ENCODE results near the gene ELFN1. TPM values are rescaled to one million over a fixed set of nuclear protein-coding genes. Genes with fewer than 3 reads are reported as not detected.

Gene ELFN1
- total and polyA plus RNA-seq, 7 experiments from 2014 or later = 0.19 TPM; not detected in 6

- Mint-ChIP-seq H3K4me3 (no peak overlapping the region), H3K27me3 (peaks cover 11 to 32% (median 25%) of the 10 kb centered on the region in 5 donors), H3K4me1 (peaks cover 0 to 2% (median 0%) of the 10 kb centered on the region in 7 donors), H3K27ac (no peak overlapping the region), H3K9me3 (peaks cover 3 to 28% (median 11%) of the 10 kb centered on the region in 11 donors), H3K36me3 (peaks cover 0 to 12% (median 7%) of the 10 kb centered on the region in 5 donors)
- ChIA-PET POLR2A (no interaction called here), CTCF (no interaction called here)
- no peaks in the 10 kb centered on the region for H3K9me3 ChIP-seq (ENCODE audit: control insufficient read depth in 2 of 3, low read length in 3 of 3)
- no peak overlapping the region for H3K4me3 ChIP-seq (ENCODE audit: low read length)
- no peaks in the 10 kb centered on the region for H3K36me3 ChIP-seq (ENCODE audit: control insufficient read depth in 2 of 3, insufficient read depth in 3 of 3, low read length in 3 of 3)
- H3K27ac ChIP-seq (ENCODE audit: low read depth, low read length) = no peak overlapping the region
- peaks cover 0 to 2% of the 10 kb centered on the region in 2 donors for H3K27me3 ChIP-seq (ENCODE audit: control insufficient read depth in 2 of 2, insufficient read depth in 2 of 2, low read length in 2 of 2)
- H3K4me1 ChIP-seq (ENCODE audit: control insufficient read depth in 2 of 2, insufficient read depth in 2 of 2, low read length in 2 of 2) = no peaks in the 10 kb centered on the region
- DNase-seq (no peak), ATAC-seq (no peak)
- intact Hi-C loops (cut with micrococcal nuclease) = no loop called here
Measured at GRCh38 chr7:1691096-1691495, 21.0 kb downstream of the ELFN1 start.

GRCh38 chr7:1691601-1692514 lies 21.8 kb downstream of the ELFN1 start:
- intact Hi-C loops (cut with micrococcal nuclease) = no loop called here
- ATAC-seq = no peak

GRCh38 chr7:1692515-1693418 lies 22.7 kb downstream of the ELFN1 start:
- Mint-ChIP-seq H3K27ac (no peak overlapping the region), H3K9me3 (peaks cover 0 to 12% (median 5%) of the 10 kb centered on the region in 11 donors), H3K27me3 (peaks cover 5 to 27% (median 23%) of the 10 kb centered on the region in 5 donors), H3K4me3 (no peak overlapping the region), H3K4me1 (peaks cover 0 to 5% (median under 1%) of the 10 kb centered on the region in 7 donors), H3K36me3 (peaks cover 0 to 12% (median 0%) of the 10 kb centered on the region in 5 donors)
- DNase-seq (no peak), ATAC-seq (no peak)
- intact Hi-C loops (cut with micrococcal nuclease) = no loop called here
- no peak overlapping the region for H3K4me3 ChIP-seq (ENCODE audit: low read length)
- no peaks in the 10 kb centered on the region for H3K36me3 ChIP-seq (ENCODE audit: control insufficient read depth in 2 of 3, insufficient read depth in 3 of 3, low read length in 3 of 3)
- ChIA-PET CTCF (no interaction called here), POLR2A (no interaction called here)
- no peaks in the 10 kb centered on the region for H3K9me3 ChIP-seq (ENCODE audit: control insufficient read depth in 2 of 3, low read length in 3 of 3)
- H3K27ac ChIP-seq (ENCODE audit: low read depth, low read length) = no peak overlapping the region
- H3K4me1 ChIP-seq (ENCODE audit: control insufficient read depth in 2 of 2, insufficient read depth in 2 of 2, low read length in 2 of 2) = no peaks in the 10 kb centered on the region
- H3K27me3 ChIP-seq (ENCODE audit: control insufficient read depth in 2 of 2, insufficient read depth in 2 of 2, low read length in 2 of 2) = peaks cover 0 to 2% of the 10 kb centered on the region in 2 donors

More at GRCh38 chr7:1691601-1692514, 21.8 kb downstream of the ELFN1 start:
- peaks cover 0 to 12% (median 0%) of the 10 kb centered on the region in 5 donors for H3K36me3 Mint-ChIP-seq
- H3K4me1 Mint-ChIP-seq = peaks cover 0 to 2% (median 0%) of the 10 kb centered on the region in 7 donors
- peak in 1 of 9 donors; percentile 18 for DNase-seq
- H3K27ac ChIP-seq (ENCODE audit: low read depth, low read length) = no peak overlapping the region
- peaks cover 0 to 20% (median 8%) of the 10 kb centered on the region in 11 donors for H3K9me3 Mint-ChIP-seq
- no peak overlapping the region for H3K4me3 ChIP-seq (ENCODE audit: low read length)
- H3K9me3 ChIP-seq (ENCODE audit: control insufficient read depth in 2 of 3, low read length in 3 of 3) = no peaks in the 10 kb centered on the region
- H3K27me3 ChIP-seq (ENCODE audit: control insufficient read depth in 2 of 2, insufficient read depth in 2 of 2, low read length in 2 of 2) = peaks cover 0 to 2% of the 10 kb centered on the region in 2 donors
- ChIA-PET CTCF (no interaction called here), POLR2A (no interaction called here)
- H3K27ac Mint-ChIP-seq = no peak overlapping the region
- no peaks in the 10 kb centered on the region for H3K36me3 ChIP-seq (ENCODE audit: control insufficient read depth in 2 of 3, insufficient read depth in 3 of 3, low read length in 3 of 3)
- no peak overlapping the region for H3K4me3 Mint-ChIP-seq
- no peaks in the 10 kb centered on the region for H3K4me1 ChIP-seq (ENCODE audit: control insufficient read depth in 2 of 2, insufficient read depth in 2 of 2, low read length in 2 of 2)
- peaks cover 7 to 27% (median 25%) of the 10 kb centered on the region in 5 donors for H3K27me3 Mint-ChIP-seq

- Mint-ChIP-seq H3K27ac (no peak overlapping the region), H3K36me3 (peaks cover 0 to 10% (median 0%) of the 10 kb centered on the region in 5 donors), H3K9me3 (peaks cover 0 to 12% (median 3%) of the 10 kb centered on the region in 11 donors), H3K4me3 (no peak overlapping the region), H3K27me3 (peaks cover 3 to 25% (median 20%) of the 10 kb centered on the region in 5 donors), H3K4me1 (peaks cover 0 to 10% (median 5%) of the 10 kb centered on the region in 7 donors)
- intact Hi-C loops (cut with micrococcal nuclease) = no loop called here
- POLR2A ChIA-PET = no interaction called here
- CTCF ChIA-PET = no interaction called here
- DNase-seq (no peak), ATAC-seq (peak; percentile 35)
- peaks cover 0 to 2% of the 10 kb centered on the region in 2 donors for H3K27me3 ChIP-seq (ENCODE audit: control insufficient read depth in 2 of 2, insufficient read depth in 2 of 2, low read length in 2 of 2)
- no peaks in the 10 kb centered on the region for H3K9me3 ChIP-seq (ENCODE audit: control insufficient read depth in 2 of 3, low read length in 3 of 3)
- H3K4me3 ChIP-seq (ENCODE audit: low read length) = no peak overlapping the region
- no peaks in the 10 kb centered on the region for H3K4me1 ChIP-seq (ENCODE audit: control insufficient read depth in 2 of 2, insufficient read depth in 2 of 2, low read length in 2 of 2)
- no peak overlapping the region for H3K27ac ChIP-seq (ENCODE audit: low read depth, low read length)
- no peaks in the 10 kb centered on the region for H3K36me3 ChIP-seq (ENCODE audit: control insufficient read depth in 2 of 3, insufficient read depth in 3 of 3, low read length in 3 of 3)
Measured at GRCh38 chr7:1693419-1693990, 23.4 kb downstream of the ELFN1 start.

GRCh38 chr7:1693991-1694524 lies 24.0 kb downstream of the ELFN1 start:
- H3K27ac ChIP-seq (ENCODE audit: low read depth, low read length) = no peak overlapping the region
- ChIA-PET CTCF (no interaction called here), POLR2A (no interaction called here)
- ATAC-seq (no peak), DNase-seq (no peak)
- no peaks in the 10 kb centered on the region for H3K9me3 ChIP-seq (ENCODE audit: control insufficient read depth in 2 of 3, low read length in 3 of 3)
- intact Hi-C loops (cut with micrococcal nuclease) = no loop called here
- H3K4me1 Mint-ChIP-seq = peaks cover 0 to 10% (median 5%) of the 10 kb centered on the region in 7 donors
- H3K4me3 ChIP-seq (ENCODE audit: low read length) = no peak overlapping the region
- no peaks in the 10 kb centered on the region for H3K4me1 ChIP-seq (ENCODE audit: control insufficient read depth in 2 of 2, insufficient read depth in 2 of 2, low read length in 2 of 2)
- H3K27me3 Mint-ChIP-seq = peaks cover 3 to 20% (median 15%) of the 10 kb centered on the region in 5 donors
- peaks cover 0 to 6% (median 0%) of the 10 kb centered on the region in 5 donors for H3K36me3 Mint-ChIP-seq
- H3K27ac Mint-ChIP-seq = no peak overlapping the region
- H3K4me3 Mint-ChIP-seq = no peak overlapping the region
- peaks cover 0 to 6% (median 2%) of the 10 kb centered on the region in 11 donors for H3K9me3 Mint-ChIP-seq
- H3K27me3 ChIP-seq (ENCODE audit: control insufficient read depth in 2 of 2, insufficient read depth in 2 of 2, low read length in 2 of 2) = peaks cover 0 to 2% of the 10 kb centered on the region in 2 donors
- H3K36me3 ChIP-seq (ENCODE audit: control insufficient read depth in 2 of 3, insufficient read depth in 3 of 3, low read length in 3 of 3) = no peaks in the 10 kb centered on the region

Measured in naive thymus-derived CD4-positive, alpha-beta T cell (primary cell).